GM23338 (cell line): ENCODE data around the gene PPFIBP2. TPM values are rescaled to one million over a fixed set of nuclear protein-coding genes. Genes with fewer than 3 reads are reported as not detected.

Experiments used
- ATAC-seq: fragments of 200-7000 bp; cut with Tn5 transposase; 3 replicates; pipeline ENCODE4 v1.9.1; 2020
- DNase-seq: peaks from one replicate; pipeline ENCODE4 v3.0.0-alpha.2; 2015; ENCODE audit warnings: low spot score
- H2AFZ ChIP-seq: fragments of 200-600 bp; sonication (generic); 2 replicates; pipeline ENCODE4 v1.8.0; 2016; ENCODE audit warnings: antibody characterized with exemption, mild to moderate bottlenecking, moderate library complexity
- H3F3A ChIP-seq: fragments of 200-600 bp; sonication (generic); replicated peaks from 2 replicates; pipeline ENCODE4 v1.8.0; 2017; ENCODE audit warnings: antibody characterized with exemption, mixed run types, low read depth
- H3K27ac ChIP-seq: fragments of 200-600 bp; sonication (generic); 2 replicates; pipeline ENCODE4 v1.6.1; 2016; ENCODE audit warnings: low read depth
- H3K27me3 ChIP-seq: fragments of 200-600 bp; sonication (generic); 2 replicates; pipeline ENCODE4 v1.8.0; 2016; ENCODE audit warnings: mild to moderate bottlenecking, mixed run types, moderate library complexity; ENCODE audit not compliant: insufficient read depth
- H3K36me3 ChIP-seq: fragments of 200-600 bp; sonication (generic); 2 replicates; pipeline ENCODE4 v1.8.0; 2016; ENCODE audit warnings: mild to moderate bottlenecking; ENCODE audit not compliant: insufficient read depth
- H3K4me1 ChIP-seq: fragments of 200-600 bp; sonication (generic); 2 replicates; pipeline ENCODE4 v1.8.0; 2016; ENCODE audit warnings: mild to moderate bottlenecking, moderate library complexity; ENCODE audit not compliant: insufficient read depth
- H3K4me2 ChIP-seq: fragments of 200-600 bp; sonication (generic); 2 replicates; pipeline ENCODE4 v1.7.1; 2017; ENCODE audit warnings: mixed run types
- H3K4me3 ChIP-seq: fragments of 200-600 bp; sonication (generic); 2 replicates; pipeline ENCODE4 v1.6.1; 2016; ENCODE audit warnings: mixed run types
- H3K79me2 ChIP-seq: fragments of 200-600 bp; sonication (generic); replicated peaks from 2 replicates; pipeline ENCODE4 v1.8.0; 2017; ENCODE audit warnings: mild to moderate bottlenecking; ENCODE audit not compliant: insufficient read depth
- H3K9me2 ChIP-seq: fragments of 200-600 bp; sonication (generic); 2 replicates; pipeline ENCODE4 v1.8.0; 2017; ENCODE audit not compliant: insufficient read depth
- H4K20me1 ChIP-seq: fragments of 200-600 bp; sonication (generic); replicated peaks from 2 replicates; pipeline ENCODE4 v1.8.0; 2017; ENCODE audit warnings: mild to moderate bottlenecking; ENCODE audit not compliant: insufficient read depth
- H3K27ac Mint-ChIP-seq: 2 replicates; pipeline ENCODE4 v1.8.0; 2020; ENCODE audit warnings: inconsistent platforms, mild to moderate bottlenecking, moderate library complexity, mixed read lengths
- H3K27me3 Mint-ChIP-seq: 3 replicates; pipeline ENCODE4 v1.8.0; 2022; ENCODE audit warnings: low read depth, mild to moderate bottlenecking, moderate library complexity, mixed read lengths, inconsistent platforms; ENCODE audit not compliant: insufficient read depth, poor library complexity
- H3K36me3 Mint-ChIP-seq: 3 replicates; pipeline ENCODE4 v1.8.0; 2021; ENCODE audit warnings: low read depth, mild to moderate bottlenecking, inconsistent platforms, moderate library complexity, mixed read lengths
- H3K4me1 Mint-ChIP-seq: 3 replicates; pipeline ENCODE4 v1.8.0; 2020; ENCODE audit warnings: mild to moderate bottlenecking, inconsistent platforms, mixed read lengths
- H3K4me3 Mint-ChIP-seq: 3 replicates; pipeline ENCODE4 v1.8.0; 2021; ENCODE audit warnings: moderate library complexity, mild to moderate bottlenecking, inconsistent platforms, mixed read lengths
- H3K9me3 Mint-ChIP-seq: 3 replicates; pipeline ENCODE4 v1.8.0; 2020; ENCODE audit warnings: moderate library complexity, mild to moderate bottlenecking, inconsistent platforms, mixed read lengths
- CREB1 ChIP-seq: fragments of 250-450 bp; sonication (Bioruptor Pico); IDR thresholded peaks from 2 replicates; pipeline ENCODE4 v1.5.0; 2020; ENCODE audit warnings: low read depth, mild to moderate bottlenecking, moderate library complexity
- CTCF ChIP-seq, 2 experiments: fragments of 200-600 bp in 1 of 2; sonication (generic) in 1 of 2; conservative IDR thresholded peaks; 2 replicates each; pipeline versions ENCODE4 v1.5.1 to v1.6.1; 2016 to 2017; ENCODE audit warnings: antibody characterized with exemption in 2 of 2, low read depth in 2 of 2, mild to moderate bottlenecking in 2 of 2, moderate library complexity in 1 of 2
- ETS1 ChIP-seq: IDR thresholded peaks from 2 replicates; pipeline ENCODE4 v1.6.1; 2016; ENCODE audit warnings: antibody characterized with exemption
- EZH2 ChIP-seq: fragments of 200-600 bp; sonication (generic); IDR thresholded peaks from one replicate; pipeline ENCODE4 v1.8.0; 2017; ENCODE audit warnings: antibody characterized with exemption, mild to moderate bottlenecking, low read depth; ENCODE audit not compliant: unreplicated experiment
- EZH2phosphoT487 ChIP-seq: fragments of 200-600 bp; sonication (generic); IDR thresholded peaks from one replicate; pipeline ENCODE4 v1.8.1; 2018; ENCODE audit warnings: antibody characterized with exemption; ENCODE audit not compliant: unreplicated experiment
- JUNB ChIP-seq: IDR thresholded peaks from one replicate; pipeline ENCODE4 v1.6.1; 2016; ENCODE audit warnings: antibody characterized with exemption; ENCODE audit not compliant: unreplicated experiment
- POLR2AphosphoS5 ChIP-seq: IDR thresholded peaks from 2 replicates; pipeline ENCODE4 v1.6.1; 2016; ENCODE audit warnings: antibody characterized with exemption, low read depth
- REST ChIP-seq: IDR thresholded peaks from one replicate; pipeline ENCODE4 v1.6.1; 2018; ENCODE audit warnings: antibody characterized with exemption; ENCODE audit not compliant: unreplicated experiment
- STAT1 ChIP-seq: IDR thresholded peaks from one replicate; pipeline ENCODE4 v1.6.1; 2016; ENCODE audit warnings: antibody characterized with exemption; ENCODE audit not compliant: unreplicated experiment
- ZNF114 ChIP-seq: fragments of 250-450 bp; sonication (Bioruptor Pico); IDR thresholded peaks from 2 replicates; pipeline ENCODE4 v1.5.0; 2020; ENCODE audit warnings: mild to moderate bottlenecking, moderate library complexity
- ZNF331 ChIP-seq: fragments of 250-450 bp; sonication (Bioruptor Pico); IDR thresholded peaks from 2 replicates; pipeline ENCODE4 v1.5.0; 2020; ENCODE audit warnings: low read depth, mild to moderate bottlenecking, moderate library complexity
- polyA plus RNA-seq: library from polyadenylated mRNA; unstranded; fragments of >200 nt; fragmentation: Nextera tagmentation; extraction: Ambion mirVana; gene quantifications from 2 replicates; pipeline ENCODE4 v1.2.1, GENCODE V29; 2016
- total RNA-seq: library from RNA; depleted of rRNA; stranded (reverse); fragments of >200 nt; shearing (Covaris generic); gene quantifications from 2 replicates; pipeline ENCODE4 v1.2.3, GENCODE V29; 2014

The PPFIBP2 gene
- total and polyA plus RNA-seq, 2 experiments from 2014 or later: 7.1 to 14.8 TPM

- TF ChIP-seq EZH2: no peak
- no peak for TF ChIP-seq ZNF114 (CRISPR knock-in tag)
- no peak for TF ChIP-seq ZNF331 (CRISPR knock-in tag)
- TF ChIP-seq STAT1: no peak
- no peak for TF ChIP-seq CTCF (conservative IDR thresholded peaks at IDR 0.05; ENCODE audit: low read depth in 2 of 2)
- TF ChIP-seq CREB1 (CRISPR knock-in tag): no peak
Observed at GRCh38 chr11:7646866-7647265, 133.1 kb downstream of the PPFIBP2 start (continued).

GRCh38 chr11:7648264-7648663 is 134.5 kb downstream of the PPFIBP2 start:
- H3K79me2 ChIP-seq: no peaks in the 10 kb centered on the region
- Mint-ChIP-seq H3K27me3 (no peaks in the 10 kb centered on the region), H3K36me3 (peaks cover 20% of the 10 kb centered on the region), H3K9me3 (no peaks in the 10 kb centered on the region), H3K4me1 (no peaks in the 10 kb centered on the region; the same call in 2 of the 3 replicates), H3K4me3 (no peak overlapping the region), H3K27ac (no peak overlapping the region)
- H3K36me3 ChIP-seq: no peaks in the 10 kb centered on the region
- H3K4me3 ChIP-seq: no peak overlapping the region
- no peak for TF ChIP-seq POLR2AphosphoS5
- no peak for TF ChIP-seq JUNB
- TF ChIP-seq EZH2: no peak
- TF ChIP-seq STAT1: no peak
- TF ChIP-seq ZNF331 (CRISPR knock-in tag): no peak
- TF ChIP-seq EZH2phosphoT487: no peak
- H3K4me2 ChIP-seq: no peak overlapping the region
- no peaks in the 10 kb centered on the region for H3F3A ChIP-seq
- DNase-seq (no peak), ATAC-seq (no peak)
- H2AFZ ChIP-seq: no peak overlapping the region
- no peaks in the 10 kb centered on the region for H3K9me2 ChIP-seq
- H3K4me1 ChIP-seq: no peaks in the 10 kb centered on the region
- no peaks in the 10 kb centered on the region for H3K27me3 ChIP-seq
- H3K27ac ChIP-seq: no peak overlapping the region
- no peaks in the 10 kb centered on the region for H4K20me1 ChIP-seq

GRCh38 chr11:7651140-7651551 is 137.3 kb downstream of the PPFIBP2 start:
- no peak overlapping the region for H3K4me2 ChIP-seq
- DNase-seq: no peak
- H4K20me1 ChIP-seq: no peaks in the 10 kb centered on the region
- no peak overlapping the region for H2AFZ ChIP-seq
- Mint-ChIP-seq H3K36me3 (peaks cover 23% of the 10 kb centered on the region), H3K4me1 (no peaks in the 10 kb centered on the region; the same call in 2 of the 3 replicates), H3K27ac (no peak overlapping the region), H3K4me3 (no peak overlapping the region), H3K27me3 (no peaks in the 10 kb centered on the region), H3K9me3 (no peaks in the 10 kb centered on the region)
- H3K79me2 ChIP-seq: no peaks in the 10 kb centered on the region
- H3K27me3 ChIP-seq: no peaks in the 10 kb centered on the region
- no peak overlapping the region for H3K4me3 ChIP-seq
- no peaks in the 10 kb centered on the region for H3F3A ChIP-seq
- no peak for ATAC-seq
- H3K9me2 ChIP-seq: no peaks in the 10 kb centered on the region
- no peak overlapping the region for H3K27ac ChIP-seq
- H3K36me3 ChIP-seq: no peaks in the 10 kb centered on the region
- H3K4me1 ChIP-seq: no peaks in the 10 kb centered on the region
- TF ChIP-seq EZH2: no peak
- no peak for TF ChIP-seq CTCF (conservative IDR thresholded peaks at IDR 0.05; ENCODE audit: low read depth in 2 of 2)
- TF ChIP-seq REST: no peak
- TF ChIP-seq JUNB: no peak
- TF ChIP-seq ZNF114 (CRISPR knock-in tag): no peak
- TF ChIP-seq ETS1: no peak
